HG03565 (cell line): Measurements from ENCODE around the gene NFATC2.
"Not testable (repeated sequence)": the region's sequence is repeated elsewhere in the genome, so short reads cannot be mapped to it uniquely, and the experiment has no call there.

Experiments
- ATAC-seq: cut with Tn5 transposase; IDR thresholded peaks from one replicate; pipeline ENCODE4 v1.9.1; 2021; ENCODE audit warnings: mild to moderate bottlenecking, moderate library complexity; ENCODE audit not compliant: unreplicated experiment

NFATC2 gene

GRCh38 chr20:51495921-51496545, 46.5 kb downstream of the NFATC2 start:
- ATAC-seq = no peak

- no peak for ATAC-seq
These were observed 47.2 kb downstream of the NFATC2 start for GRCh38 chr20:51495291-51495690.

- no peak for ATAC-seq
These were observed 48.0 kb downstream of the NFATC2 start for GRCh38 chr20:51494241-51495110.

- no peak for ATAC-seq
These were observed 49.1 kb downstream of the NFATC2 start for GRCh38 chr20:51493346-51493791.

- ATAC-seq = no peak
These were observed 50.1 kb downstream of the NFATC2 start for GRCh38 chr20:51492167-51493092.

- ATAC-seq = no peak
These were observed 51.1 kb downstream of the NFATC2 start for GRCh38 chr20:51491393-51491792.

- no peak for ATAC-seq
These were observed 51.9 kb downstream of the NFATC2 start for GRCh38 chr20:51490635-51491034.

- no peak for ATAC-seq
These were observed 52.9 kb downstream of the NFATC2 start for GRCh38 chr20:51489611-51490010.

GRCh38 chr20:51488331-51488730, 54.2 kb downstream of the NFATC2 start:
- no peak for ATAC-seq

- ATAC-seq = no peak
These were observed 54.8 kb downstream of the NFATC2 start for GRCh38 chr20:51487565-51488268.

- no peak for ATAC-seq
These were observed 55.4 kb downstream of the NFATC2 start for GRCh38 chr20:51487076-51487475.

- no peak for ATAC-seq
These were observed 56.1 kb downstream of the NFATC2 start for GRCh38 chr20:51486197-51487005.

GRCh38 chr20:51484831-51485230, 57.7 kb downstream of the NFATC2 start:
- no peak for ATAC-seq

- no peak for ATAC-seq
These were observed 58.2 kb downstream of the NFATC2 start for GRCh38 chr20:51484141-51484815.

GRCh38 chr20:51482836-51483473, 59.6 kb downstream of the NFATC2 start:
- ATAC-seq = no peak

- no peak for ATAC-seq
These were observed 61.1 kb downstream of the NFATC2 start for GRCh38 chr20:51481341-51481914.

GRCh38 chr20:51480507-51481270, 61.8 kb downstream of the NFATC2 start:
- peak; percentile 78 for ATAC-seq

GRCh38 chr20:51476106-51476505, 66.4 kb downstream of the NFATC2 start:
- not testable (repeated sequence) for ATAC-seq
